ENCODE data around the gene SDK1. TPM values are rescaled to one million over a fixed set of nuclear protein-coding genes. Genes with fewer than 3 reads are reported as not detected.

The SDK1 gene
- total RNA-seq, 1 donor = 0.27 TPM

GRCh38 chr7:3955026-3955425 is 654.0 kb downstream of the SDK1 start:
- DNase-seq (ENCODE audit: low read depth) = no peak
- no peak overlapping the region for H3K4me3 ChIP-seq (ENCODE audit: low read depth, low read length)
- TF ChIP-seq CTCF (IDR thresholded peaks at IDR 0.05; ENCODE audit: insufficient read depth, low read length) = no peak

- no peak for DNase-seq (ENCODE audit: low read depth)
- no peak for TF ChIP-seq CTCF (IDR thresholded peaks at IDR 0.05; ENCODE audit: insufficient read depth, low read length)
Measured at GRCh38 chr7:3955751-3956696, 655.0 kb downstream of the SDK1 start.

GRCh38 chr7:3956949-3957348 is 655.9 kb downstream of the SDK1 start:
- no peak for DNase-seq (ENCODE audit: low read depth)

More at GRCh38 chr7:3955751-3956696, 655.0 kb downstream of the SDK1 start:
- H3K4me3 ChIP-seq (ENCODE audit: low read depth, low read length) = no peak overlapping the region

GRCh38 chr7:3957472-3958108 is 656.5 kb downstream of the SDK1 start:
- DNase-seq (ENCODE audit: low read depth) = no peak
- H3K4me3 ChIP-seq (ENCODE audit: low read depth, low read length) = no peak overlapping the region
- TF ChIP-seq CTCF (IDR thresholded peaks at IDR 0.05; ENCODE audit: insufficient read depth, low read length) = no peak

More at GRCh38 chr7:3956949-3957348, 655.9 kb downstream of the SDK1 start:
- TF ChIP-seq CTCF (IDR thresholded peaks at IDR 0.05; ENCODE audit: insufficient read depth, low read length) = no peak
- H3K4me3 ChIP-seq (ENCODE audit: low read depth, low read length) = no peak overlapping the region

GRCh38 chr7:3958109-3958483 is 657.0 kb downstream of the SDK1 start:
- TF ChIP-seq CTCF (IDR thresholded peaks at IDR 0.05; ENCODE audit: insufficient read depth, low read length) = no peak
- no peak overlapping the region for H3K4me3 ChIP-seq (ENCODE audit: low read depth, low read length)
- DNase-seq (ENCODE audit: low read depth) = no peak

GRCh38 chr7:3959364-3959763 is 658.3 kb downstream of the SDK1 start:
- H3K4me3 ChIP-seq (ENCODE audit: low read depth, low read length) = no peak overlapping the region
- DNase-seq (ENCODE audit: low read depth) = no peak
- TF ChIP-seq CTCF (IDR thresholded peaks at IDR 0.05; ENCODE audit: insufficient read depth, low read length) = no peak

Measured in fibroblast of the aortic adventitia (primary cell).